HL-60 (cell line): Measurements from ENCODE around the gene GABBR2.

ENCODE experiments used
- DNase-seq, 2 experiments: peaks; one replicate each; pipeline ENCODE4 v3.0.0-alpha.2; 2010 to 2020; ENCODE audit warnings: low read depth in 1 of 2, low spot score in 1 of 2
- H3K27ac ChIP-seq: fragments of 250-450 bp; sonication (Bioruptor Pico); replicated peaks from 2 replicates; pipeline ENCODE4 v1.5.1; 2020; ENCODE audit warnings: mild to moderate bottlenecking, moderate library complexity
- H3K27me3 ChIP-seq: fragments of 250-450 bp; sonication (Bioruptor Pico); 2 replicates; pipeline ENCODE4 v1.5.1; 2021; ENCODE audit warnings: mild to moderate bottlenecking, moderate library complexity; ENCODE audit not compliant: insufficient read depth, poor library complexity, severe bottlenecking
- H3K4me3 ChIP-seq: replicated peaks from 2 replicates; pipeline ENCODE4 v1.5.1; 2011; ENCODE audit warnings: mild to moderate bottlenecking, control low read depth, low read length; ENCODE audit not compliant: insufficient read depth
- GABPA ChIP-seq: IDR thresholded peaks from 2 replicates; pipeline ENCODE4 v1.6.1; 2012; ENCODE audit warnings: low read depth
- POLR2AphosphoS5 ChIP-seq: IDR thresholded peaks from 2 replicates; pipeline ENCODE4 v1.6.1; 2012; ENCODE audit warnings: low read depth
- SPI1 ChIP-seq: IDR thresholded peaks from 2 replicates; pipeline ENCODE4 v1.6.1; 2012; ENCODE audit warnings: low read depth, mild to moderate bottlenecking, borderline replicate concordance
- TF ChIP-seq, protein P1 (sequence below): IDR thresholded peaks from 2 replicates; pipeline ENCODE4 v1.6.1; 2012; ENCODE audit warnings: low read depth; ENCODE audit not compliant: insufficient replicate concordance
- TF ChIP-seq, protein P2 (sequence below): IDR thresholded peaks from one replicate; pipeline ENCODE4 v1.5.1; 2011; ENCODE audit warnings: low read length, control low read depth, inconsistent platforms; ENCODE audit not compliant: insufficient read depth

GABBR2 gene

DNA sequence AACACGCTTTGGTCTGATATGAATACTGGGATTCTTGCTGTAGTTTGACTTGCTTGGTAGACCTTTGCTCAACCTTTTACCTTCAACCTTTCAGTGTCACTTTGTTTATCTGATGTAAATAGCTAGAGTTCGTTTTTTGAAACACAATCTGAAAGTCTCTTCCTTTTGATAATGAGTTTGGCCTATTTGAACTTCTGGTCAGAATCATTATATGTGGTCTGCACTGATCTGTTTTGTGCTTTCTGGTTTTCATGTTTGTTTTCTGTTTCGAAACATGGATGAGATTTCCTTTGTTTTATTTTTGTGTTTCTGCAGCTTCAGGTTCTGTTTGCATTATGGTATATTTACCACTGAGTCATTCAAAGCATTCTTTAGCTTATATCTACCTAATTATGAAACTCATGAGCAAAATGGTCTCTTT is 217.5 kb downstream of the GABBR2 start:
- no peak for DNase-seq
- H3K27ac ChIP-seq: no peak overlapping the region
- no peak for TF ChIP-seq POLR2AphosphoS5
- TF ChIP-seq SPI1: no peak
- TF ChIP-seq, protein P1, sequence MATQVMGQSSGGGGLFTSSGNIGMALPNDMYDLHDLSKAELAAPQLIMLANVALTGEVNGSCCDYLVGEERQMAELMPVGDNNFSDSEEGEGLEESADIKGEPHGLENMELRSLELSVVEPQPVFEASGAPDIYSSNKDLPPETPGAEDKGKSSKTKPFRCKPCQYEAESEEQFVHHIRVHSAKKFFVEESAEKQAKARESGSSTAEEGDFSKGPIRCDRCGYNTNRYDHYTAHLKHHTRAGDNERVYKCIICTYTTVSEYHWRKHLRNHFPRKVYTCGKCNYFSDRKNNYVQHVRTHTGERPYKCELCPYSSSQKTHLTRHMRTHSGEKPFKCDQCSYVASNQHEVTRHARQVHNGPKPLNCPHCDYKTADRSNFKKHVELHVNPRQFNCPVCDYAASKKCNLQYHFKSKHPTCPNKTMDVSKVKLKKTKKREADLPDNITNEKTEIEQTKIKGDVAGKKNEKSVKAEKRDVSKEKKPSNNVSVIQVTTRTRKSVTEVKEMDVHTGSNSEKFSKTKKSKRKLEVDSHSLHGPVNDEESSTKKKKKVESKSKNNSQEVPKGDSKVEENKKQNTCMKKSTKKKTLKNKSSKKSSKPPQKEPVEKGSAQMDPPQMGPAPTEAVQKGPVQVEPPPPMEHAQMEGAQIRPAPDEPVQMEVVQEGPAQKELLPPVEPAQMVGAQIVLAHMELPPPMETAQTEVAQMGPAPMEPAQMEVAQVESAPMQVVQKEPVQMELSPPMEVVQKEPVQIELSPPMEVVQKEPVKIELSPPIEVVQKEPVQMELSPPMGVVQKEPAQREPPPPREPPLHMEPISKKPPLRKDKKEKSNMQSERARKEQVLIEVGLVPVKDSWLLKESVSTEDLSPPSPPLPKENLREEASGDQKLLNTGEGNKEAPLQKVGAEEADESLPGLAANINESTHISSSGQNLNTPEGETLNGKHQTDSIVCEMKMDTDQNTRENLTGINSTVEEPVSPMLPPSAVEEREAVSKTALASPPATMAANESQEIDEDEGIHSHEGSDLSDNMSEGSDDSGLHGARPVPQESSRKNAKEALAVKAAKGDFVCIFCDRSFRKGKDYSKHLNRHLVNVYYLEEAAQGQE: no peak
- TF ChIP-seq GABPA: no peak
- TF ChIP-seq, protein P2, sequence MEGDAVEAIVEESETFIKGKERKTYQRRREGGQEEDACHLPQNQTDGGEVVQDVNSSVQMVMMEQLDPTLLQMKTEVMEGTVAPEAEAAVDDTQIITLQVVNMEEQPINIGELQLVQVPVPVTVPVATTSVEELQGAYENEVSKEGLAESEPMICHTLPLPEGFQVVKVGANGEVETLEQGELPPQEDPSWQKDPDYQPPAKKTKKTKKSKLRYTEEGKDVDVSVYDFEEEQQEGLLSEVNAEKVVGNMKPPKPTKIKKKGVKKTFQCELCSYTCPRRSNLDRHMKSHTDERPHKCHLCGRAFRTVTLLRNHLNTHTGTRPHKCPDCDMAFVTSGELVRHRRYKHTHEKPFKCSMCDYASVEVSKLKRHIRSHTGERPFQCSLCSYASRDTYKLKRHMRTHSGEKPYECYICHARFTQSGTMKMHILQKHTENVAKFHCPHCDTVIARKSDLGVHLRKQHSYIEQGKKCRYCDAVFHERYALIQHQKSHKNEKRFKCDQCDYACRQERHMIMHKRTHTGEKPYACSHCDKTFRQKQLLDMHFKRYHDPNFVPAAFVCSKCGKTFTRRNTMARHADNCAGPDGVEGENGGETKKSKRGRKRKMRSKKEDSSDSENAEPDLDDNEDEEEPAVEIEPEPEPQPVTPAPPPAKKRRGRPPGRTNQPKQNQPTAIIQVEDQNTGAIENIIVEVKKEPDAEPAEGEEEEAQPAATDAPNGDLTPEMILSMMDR: no peak

DNA sequence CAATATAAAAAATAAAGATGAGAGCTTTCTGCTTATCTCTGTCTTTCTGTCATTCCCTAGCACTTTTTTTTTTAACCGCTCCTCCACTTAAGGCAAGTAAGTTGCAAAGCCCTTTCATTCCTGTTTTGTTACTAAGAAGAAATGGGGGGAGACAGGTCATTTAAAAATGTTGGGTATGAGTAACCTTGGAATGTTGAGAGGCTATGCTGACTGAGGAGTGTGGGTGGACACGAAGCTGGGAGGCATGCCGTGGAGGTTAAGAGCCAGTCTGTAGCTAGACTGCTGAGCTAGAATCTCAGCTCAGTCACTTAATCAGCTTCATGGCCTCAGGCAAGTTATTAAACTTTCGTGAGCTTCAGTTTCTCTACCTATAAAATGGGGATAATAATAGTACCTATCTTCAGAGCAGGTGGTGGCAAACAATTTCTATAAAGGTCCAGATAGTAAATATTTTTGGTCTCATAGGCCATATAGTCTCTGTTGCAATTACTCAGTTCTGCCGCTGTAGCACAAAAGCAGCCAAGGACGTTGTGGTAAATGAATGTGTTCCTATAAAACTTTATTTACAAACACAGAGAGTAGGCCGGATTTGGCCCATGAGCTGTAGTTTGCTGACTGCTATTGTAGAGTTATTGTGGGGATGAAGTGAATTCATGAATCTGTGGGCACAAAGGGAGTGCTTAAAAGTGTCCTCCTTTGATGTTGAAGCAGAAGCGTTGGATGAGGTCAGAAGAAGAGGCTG is 220.0 kb downstream of the GABBR2 start:
- Histone ChIP-seq H3K27ac (no peak overlapping the region), H3K27me3 (peaks cover 3% of the 10 kb centered on the region), H3K4me3 (no peak overlapping the region)
- TF ChIP-seq POLR2AphosphoS5 (no peak), SPI1 (no peak), GABPA (no peak)
- TF ChIP-seq, protein P1: no peak
- TF ChIP-seq, protein P2: no peak
- no peak for DNase-seq

More for the DNA sequence above, 217.5 kb downstream of the GABBR2 start:
- Histone ChIP-seq H3K4me3 (no peak overlapping the region), H3K27me3 (peaks cover 5% of the 10 kb centered on the region)

DNA sequence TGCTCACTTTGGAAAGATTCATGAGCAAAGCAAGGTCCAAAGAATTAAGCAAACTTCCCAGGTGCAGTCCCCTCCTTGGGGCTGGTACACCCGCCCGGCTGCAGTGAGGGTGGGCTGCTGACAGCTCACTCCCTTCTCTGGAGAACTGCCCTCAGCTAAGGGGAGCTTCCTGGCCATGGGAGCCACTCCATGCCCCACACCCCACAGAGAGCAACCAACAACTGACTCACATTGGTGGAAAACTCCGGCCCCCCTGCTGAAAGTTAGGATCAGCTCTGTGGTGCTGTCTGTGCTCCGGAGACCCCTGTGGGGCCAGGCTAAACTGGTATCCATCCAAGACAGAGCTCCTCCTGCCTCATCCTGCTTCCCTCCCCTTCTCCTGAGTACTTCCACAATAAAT is 223.0 kb downstream of the GABBR2 start:
- no peak for DNase-seq
- no peak overlapping the region for H3K4me3 ChIP-seq
- TF ChIP-seq POLR2AphosphoS5 (no peak), GABPA (no peak), SPI1 (no peak)
- TF ChIP-seq, protein P2: no peak
- TF ChIP-seq, protein P1: no peak
- H3K27ac ChIP-seq: no peak overlapping the region
- H3K27me3 ChIP-seq: no peaks in the 10 kb centered on the region
